ENCODE results near the gene INTS7. TPM values are rescaled to one million over a fixed set of nuclear protein-coding genes. Genes with fewer than 3 reads are reported as not detected.

The INTS7 gene
- total and polyA plus RNA-seq, 4 donors = 3.9 to 14.4 (median 10.2) TPM

GRCh38 chr1:211903490-211904245 is 131.7 kb downstream of the INTS7 start (continued):
- TF ChIP-seq CTCF (IDR thresholded peaks at IDR 0.05; ENCODE audit: low read depth, low read length, missing input control) (no peak), ZBTB33 (IDR thresholded peaks at IDR 0.05) (peak; percentile 65), FOXA1 (IDR thresholded peaks at IDR 0.05) (peak; percentile 11)

GRCh38 chr1:211902624-211903291 is 132.6 kb downstream of the INTS7 start:
- WGBS = 44% methylated on average over 4 of the region's 4 CpGs
- H3K9ac ChIP-seq (ENCODE audit: low read depth in 1 of 2, low read length in 2 of 2) = no peak overlapping the region
- no peak for DNase-seq (ENCODE audit: low spot score)
- TF ChIP-seq REST (IDR thresholded peaks at IDR 0.05) = no peak
- no peak overlapping the region for H3K4me3 ChIP-seq (ENCODE audit: low read depth in 1 of 3, low read length in 3 of 3)
- no peaks in the 10 kb centered on the region for H3K27me3 ChIP-seq (ENCODE audit: control insufficient read depth in 4 of 4, insufficient read depth in 4 of 4, low read length in 3 of 4)
- H3K9me3 ChIP-seq (ENCODE audit: control insufficient read depth in 4 of 4, low read length in 3 of 4) = no peaks in the 10 kb centered on the region
- no peaks in the 10 kb centered on the region for H3K36me3 ChIP-seq (ENCODE audit: control insufficient read depth in 4 of 4, insufficient read depth in 3 of 4, low read depth in 1 of 4, low read length in 3 of 4)
- peak overlapping the region; percentile 94 to 98 for H3K27ac ChIP-seq (ENCODE audit: low read depth in 1 of 2, low read length in 2 of 2)
- H3K4me1 ChIP-seq (ENCODE audit: control insufficient read depth in 4 of 4, insufficient read depth in 4 of 4, low read length in 3 of 4) = peaks cover 4 to 19% (median 15%) of the 10 kb centered on the region in 4 donors

DNA sequence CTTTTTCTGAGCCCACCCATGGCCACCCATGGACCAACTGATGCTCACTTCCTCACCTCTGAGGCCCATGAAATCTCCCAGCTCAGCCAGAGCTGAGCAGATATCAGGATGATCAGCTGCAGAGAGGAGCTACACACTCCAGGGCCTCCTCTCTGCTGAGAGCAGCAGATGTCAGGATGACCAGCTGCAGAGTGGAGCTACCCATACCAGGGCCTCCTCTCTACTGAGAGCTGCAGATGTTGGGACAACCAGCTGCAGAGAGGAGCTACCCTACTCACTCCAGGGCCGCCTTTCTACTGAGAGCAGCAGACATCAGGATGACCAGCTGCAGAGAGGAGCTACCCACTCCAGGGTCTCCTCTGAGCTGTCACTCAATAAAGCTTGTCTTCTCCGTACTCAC is 133.4 kb downstream of the INTS7 start:
- no peak overlapping the region for H3K9ac ChIP-seq (ENCODE audit: low read depth in 1 of 2, low read length in 2 of 2)
- WGBS = 93% methylated on average over 2 of the region's 2 CpGs
- TF ChIP-seq, protein P1, sequence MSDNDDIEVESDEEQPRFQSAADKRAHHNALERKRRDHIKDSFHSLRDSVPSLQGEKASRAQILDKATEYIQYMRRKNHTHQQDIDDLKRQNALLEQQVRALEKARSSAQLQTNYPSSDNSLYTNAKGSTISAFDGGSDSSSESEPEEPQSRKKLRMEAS (IDR thresholded peaks at IDR 0.05) = no peak
- TF ChIP-seq RAD21 (IDR thresholded peaks at IDR 0.05) (no peak), YY1 (IDR thresholded peaks at IDR 0.05) (no peak), EGR1 (IDR thresholded peaks at IDR 0.05; ENCODE audit: low read depth in 2 of 2) (no peak), HNF4G (IDR thresholded peaks at IDR 0.05) (no peak), ZBTB33 (IDR thresholded peaks at IDR 0.05) (no peak), REST (IDR thresholded peaks at IDR 0.05) (no peak), HNF4A (conservative IDR thresholded peaks at IDR 0.05) (no peak)
- TF ChIP-seq, protein P2, sequence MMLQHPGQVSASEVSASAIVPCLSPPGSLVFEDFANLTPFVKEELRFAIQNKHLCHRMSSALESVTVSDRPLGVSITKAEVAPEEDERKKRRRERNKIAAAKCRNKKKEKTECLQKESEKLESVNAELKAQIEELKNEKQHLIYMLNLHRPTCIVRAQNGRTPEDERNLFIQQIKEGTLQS (IDR thresholded peaks at IDR 0.05) = no peak
- no peak for DNase-seq (ENCODE audit: low spot score)
- H3K27me3 ChIP-seq (ENCODE audit: control insufficient read depth in 4 of 4, insufficient read depth in 4 of 4, low read length in 3 of 4) = no peaks in the 10 kb centered on the region
- no peaks in the 10 kb centered on the region for H3K36me3 ChIP-seq (ENCODE audit: control insufficient read depth in 4 of 4, insufficient read depth in 3 of 4, low read depth in 1 of 4, low read length in 3 of 4)
- H3K4me3 ChIP-seq (ENCODE audit: low read depth in 1 of 3, low read length in 3 of 3) = no peak overlapping the region
- H3K9me3 ChIP-seq (ENCODE audit: control insufficient read depth in 4 of 4, low read length in 3 of 4) = no peaks in the 10 kb centered on the region
- peaks cover 4 to 19% (median 15%) of the 10 kb centered on the region in 4 donors for H3K4me1 ChIP-seq (ENCODE audit: control insufficient read depth in 4 of 4, insufficient read depth in 4 of 4, low read length in 3 of 4)
- no peak overlapping the region for H3K27ac ChIP-seq (ENCODE audit: low read depth in 1 of 2, low read length in 2 of 2)
